WERI-Rb-1 (cell line): Measurements from ENCODE around the gene GET4.

Source experiments
- DNase-seq: peaks from one replicate; pipeline ENCODE4 v3.0.0-alpha.2; 2020
- H3K27ac ChIP-seq: fragments of 250-450 bp; sonication (Bioruptor Pico); 2 replicates; pipeline ENCODE4 v1.5.1; 2020; ENCODE audit warnings: mild to moderate bottlenecking, moderate library complexity
- H3K27me3 ChIP-seq: fragments of 250-450 bp; sonication (Bioruptor Pico); 2 replicates; pipeline ENCODE4 v1.5.1; 2021; ENCODE audit warnings: mild to moderate bottlenecking, low read depth, moderate library complexity; ENCODE audit not compliant: insufficient read depth, severe bottlenecking
- H3K36me3 ChIP-seq: fragments of 250-450 bp; sonication (Bioruptor Pico); 2 replicates; pipeline ENCODE4 v1.5.1; 2020; ENCODE audit warnings: mild to moderate bottlenecking, moderate library complexity
- H3K4me3 ChIP-seq: 2 replicates; pipeline ENCODE4 v1.5.1; 2011; ENCODE audit warnings: low read depth, mild to moderate bottlenecking, control low read depth, low read length
- H3K9me3 ChIP-seq: fragments of 250-450 bp; sonication (Bioruptor Pico); 2 replicates; pipeline ENCODE4 v1.5.1; 2021; ENCODE audit warnings: mild to moderate bottlenecking, moderate library complexity; ENCODE audit not compliant: severe bottlenecking
- CTCF ChIP-seq: IDR thresholded peaks from 2 replicates; pipeline ENCODE4 v1.5.1; 2011; ENCODE audit warnings: low read depth, mild to moderate bottlenecking, control low read depth, inconsistent platforms, low read length

GET4 gene

GRCh38 chr7:935874-936385, 59.6 kb downstream of the GET4 start:
- no peaks in the 10 kb centered on the region for H3K27me3 ChIP-seq
- peaks cover 3% of the 10 kb centered on the region for H3K9me3 ChIP-seq
- no peak for DNase-seq
- H3K27ac ChIP-seq = no peak overlapping the region
- H3K4me3 ChIP-seq = no peak overlapping the region
- H3K36me3 ChIP-seq = no peaks in the 10 kb centered on the region
- TF ChIP-seq CTCF = no peak

GRCh38 chr7:936386-937054, 60.2 kb downstream of the GET4 start:
- TF ChIP-seq CTCF = no peak
- Histone ChIP-seq H3K27me3 (no peaks in the 10 kb centered on the region), H3K9me3 (peaks cover 3% of the 10 kb centered on the region), H3K27ac (no peak overlapping the region), H3K36me3 (no peaks in the 10 kb centered on the region), H3K4me3 (no peak overlapping the region)
- no peak for DNase-seq

- no peak for DNase-seq
- Histone ChIP-seq H3K27ac (no peak overlapping the region), H3K4me3 (no peak overlapping the region), H3K9me3 (peaks cover 3% of the 10 kb centered on the region), H3K36me3 (no peaks in the 10 kb centered on the region), H3K27me3 (no peaks in the 10 kb centered on the region)
- no peak for TF ChIP-seq CTCF
Observed at GRCh38 chr7:937856-938484, 61.6 kb downstream of the GET4 start.

- Histone ChIP-seq H3K27me3 (no peaks in the 10 kb centered on the region), H3K4me3 (no peak overlapping the region), H3K9me3 (peaks cover 3% of the 10 kb centered on the region), H3K27ac (no peak overlapping the region), H3K36me3 (no peaks in the 10 kb centered on the region)
- no peak for DNase-seq
- TF ChIP-seq CTCF = no peak
Observed at GRCh38 chr7:938546-939185, 62.3 kb downstream of the GET4 start.

- no peak for DNase-seq
- Histone ChIP-seq H3K36me3 (no peaks in the 10 kb centered on the region), H3K4me3 (no peak overlapping the region), H3K9me3 (peaks cover 3% of the 10 kb centered on the region), H3K27me3 (no peaks in the 10 kb centered on the region), H3K27ac (no peak overlapping the region)
- TF ChIP-seq CTCF = no peak
Observed at GRCh38 chr7:939843-940242, 63.5 kb downstream of the GET4 start.
